ENCODE data around the gene TNFRSF1A. TPM values are rescaled to one million over a fixed set of nuclear protein-coding genes. Genes with fewer than 3 reads are reported as not detected.

Gene TNFRSF1A
- polyA plus RNA-seq, 2 of the 4 experiments (the other 2 are of a cell fraction) = 416 to 460 TPM

- ATAC-seq (peak; percentile 3 to 30; a peak in 4 of 6 replicates), DNase-seq (ENCODE audit: low read depth in 1 of 2, low spot score in 1 of 2) (peak; percentile 79 to 93), FAIRE-seq (peak; percentile 96)
- CTCF ChIA-PET = interaction anchor here (0.7 to 29.7 kb wide), 9 partner anchors 9 to 225 kb away, joined by 3 to 705 read pairs (median 5); partner anchors contain the start of genes LTBR, SCNN1A and TNFRSF1A
- Histone ChIP-seq H3K9me3 (no peaks in the 10 kb centered on the region), H3K4me3 (no peak overlapping the region), H3K27ac (peak overlapping the region; percentile 95 to 98), H3K4me1 (peaks cover 93% of the 10 kb centered on the region), H3K4me2 (peak overlapping the region; percentile 92)
- TF ChIP-seq MAFK (IDR thresholded peaks at IDR 0.05; ENCODE audit: partially characterized antibody) (peak; percentile 48), RFX5 (IDR thresholded peaks at IDR 0.05) (no peak), BCL3 (IDR thresholded peaks at IDR 0.05) (peak; percentile 39; the same call in 1 of the 3 replicates), HES2 (IDR thresholded peaks at IDR 0.05) (no peak), CTCF (IDR thresholded peaks at IDR 0.05) (no peak), POLR2AphosphoS2 (conservative IDR thresholded peaks at IDR 0.05; ENCODE audit: low read length) (no peak), E2F6 (IDR thresholded peaks at IDR 0.05; ENCODE audit: borderline replicate concordance, low read depth) (no peak), HMGXB4 (CRISPR knock-in tag; IDR thresholded peaks at IDR 0.05; ENCODE audit: borderline replicate concordance) (no peak), ATOH8 (CRISPR knock-in tag; IDR thresholded peaks at IDR 0.05; ENCODE audit: low read depth) (no peak), RAD21 (conservative IDR thresholded peaks at IDR 0.05 in 1 of 2, IDR thresholded peaks at IDR 0.05 in 1 of 2) (0 out of 5 replicates have a peak, but pooled peaks of 1 of the 2 experiments have one; percentile 2), JUN (IDR thresholded peaks at IDR 0.05) (peak; percentile 30 to 45; a peak in 2 of 5 replicates), HOXA7 (CRISPR knock-in tag; IDR thresholded peaks at IDR 0.05) (no peak), KDM5A (IDR thresholded peaks at IDR 0.05) (no peak), GATA3 (IDR thresholded peaks at IDR 0.05; ENCODE audit: borderline replicate concordance) (peak; percentile 74), EHF (CRISPR knock-in tag; IDR thresholded peaks at IDR 0.05) (no peak), CEBPB (IDR thresholded peaks at IDR 0.05) (peak; percentile 84 to 93), ZFP36 (IDR thresholded peaks at IDR 0.05; ENCODE audit: borderline replicate concordance, partially characterized antibody) (peak; percentile 81), PBX3 (IDR thresholded peaks at IDR 0.05) (peak; percentile 19; the same call in 1 of the 2 replicates), HOXB5 (CRISPR knock-in tag; IDR thresholded peaks at IDR 0.05) (peak; percentile 96), FOSL2 (IDR thresholded peaks at IDR 0.05) (peak; percentile 80), FOSL2 (CRISPR knock-in tag; IDR thresholded peaks at IDR 0.05) (peak; percentile 99), FOSB (CRISPR knock-in tag; IDR thresholded peaks at IDR 0.05) (no peak; the same call in 1 of the 2 replicates), EP300 (IDR thresholded peaks at IDR 0.05) (peak; percentile 63 to 65; a peak in 3 of 5 replicates), TFCP2L1 (CRISPR knock-in tag; IDR thresholded peaks at IDR 0.05) (no peak), NFE2L2 (conservative IDR thresholded peaks at IDR 0.05; ENCODE audit: low read length) (no peak), ZC3H11A (IDR thresholded peaks at IDR 0.05) (no peak), RCOR1 (IDR thresholded peaks at IDR 0.05; ENCODE audit: low read depth, low read length) (0 out of 2 replicates have a peak, but pooled peaks have one; percentile 84), TP53 (CRISPR knock-in tag; IDR thresholded peaks at IDR 0.05) (no peak), ELK1 (IDR thresholded peaks at IDR 0.05; ENCODE audit: low read depth, low read length) (no peak), JUNB (IDR thresholded peaks at IDR 0.05) (peak; percentile 87), HDAC2 (IDR thresholded peaks at IDR 0.05) (no peak)
- POLR2A ChIA-PET = interaction anchor here (0.7 to 10.1 kb wide), 8 partner anchors 9 to 206 kb away, joined by 3 to 141 read pairs (median 4); partner anchors contain the start of genes SCNN1A, TNFRSF1A and VAMP1
- 9% methylated on average over 4 of the region's 4 CpGs for whole genome bisulfite sequencing (ENCODE audit: missing lambda C conversion rate)
These were observed 9.4 kb downstream of the TNFRSF1A start for GRCh38 chr12:6332459-6332858.
